Gastrocnemius medialis (tissue), 4 donors: ENCODE data around the gene PSMB2.

Experiments used
- POLR2A ChIP-seq, 2 donors: fragments of 450-650 bp; IDR thresholded peaks; one replicate each; pipeline ENCODE4 v1.6.1; 2017; ENCODE audit warnings: antibody characterized with exemption in 2 of 2, mild to moderate bottlenecking in 2 of 2, moderate library complexity in 2 of 2
- TF ChIP-seq, protein P1 (sequence below), 5 experiments: fragments of 450-650 bp in 3 of 5; fragments of 200-600 bp in 2 of 5; sonication (generic) in 2 of 5; IDR thresholded peaks in 4 of 5; conservative IDR thresholded peaks in 1 of 5; 1 replicate in 4 of 5; 2 replicates in 1 of 5; pipeline ENCODE4 v1.5.1; 2016 to 2019; ENCODE audit warnings: antibody characterized with exemption in 5 of 5, mild to moderate bottlenecking in 3 of 5, moderate library complexity in 3 of 5

DNA sequence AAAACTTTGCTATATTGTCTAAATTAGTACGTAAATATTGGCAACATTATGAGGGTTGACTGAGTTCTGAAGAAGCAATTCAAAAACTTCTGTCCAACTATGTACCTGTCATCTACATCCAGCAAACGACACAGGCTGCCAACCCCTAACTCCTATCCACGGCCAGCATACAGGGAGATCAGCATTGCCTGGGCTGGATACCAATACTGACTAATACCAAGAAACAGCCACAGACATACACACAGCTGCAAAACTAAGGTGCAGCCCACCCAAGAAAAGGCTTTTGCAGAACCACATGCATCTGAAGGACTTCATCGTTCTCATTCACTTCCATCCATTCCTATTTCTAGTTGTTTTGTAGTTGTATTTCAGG is 86.1 kb downstream of the PSMB2 start:
- TF ChIP-seq, protein P1, sequence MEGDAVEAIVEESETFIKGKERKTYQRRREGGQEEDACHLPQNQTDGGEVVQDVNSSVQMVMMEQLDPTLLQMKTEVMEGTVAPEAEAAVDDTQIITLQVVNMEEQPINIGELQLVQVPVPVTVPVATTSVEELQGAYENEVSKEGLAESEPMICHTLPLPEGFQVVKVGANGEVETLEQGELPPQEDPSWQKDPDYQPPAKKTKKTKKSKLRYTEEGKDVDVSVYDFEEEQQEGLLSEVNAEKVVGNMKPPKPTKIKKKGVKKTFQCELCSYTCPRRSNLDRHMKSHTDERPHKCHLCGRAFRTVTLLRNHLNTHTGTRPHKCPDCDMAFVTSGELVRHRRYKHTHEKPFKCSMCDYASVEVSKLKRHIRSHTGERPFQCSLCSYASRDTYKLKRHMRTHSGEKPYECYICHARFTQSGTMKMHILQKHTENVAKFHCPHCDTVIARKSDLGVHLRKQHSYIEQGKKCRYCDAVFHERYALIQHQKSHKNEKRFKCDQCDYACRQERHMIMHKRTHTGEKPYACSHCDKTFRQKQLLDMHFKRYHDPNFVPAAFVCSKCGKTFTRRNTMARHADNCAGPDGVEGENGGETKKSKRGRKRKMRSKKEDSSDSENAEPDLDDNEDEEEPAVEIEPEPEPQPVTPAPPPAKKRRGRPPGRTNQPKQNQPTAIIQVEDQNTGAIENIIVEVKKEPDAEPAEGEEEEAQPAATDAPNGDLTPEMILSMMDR (IDR thresholded peaks at IDR 0.05 in 4 of 5, conservative IDR thresholded peaks at IDR 0.05 in 1 of 5): no peak
- no peak for TF ChIP-seq POLR2A (IDR thresholded peaks at IDR 0.05)
